Measurements from ENCODE around the gene SORCS2.

SORCS2 gene

GRCh38 chr4:7646384-7647061 lies 454.2 kb downstream of the SORCS2 start:
- H3K9me3 Mint-ChIP-seq = no peaks in the 10 kb centered on the region

GRCh38 chr4:7647186-7647585 lies 454.8 kb downstream of the SORCS2 start:
- no peak overlapping the region for H3K27ac Mint-ChIP-seq
- no peak overlapping the region for H3K4me3 Mint-ChIP-seq
- H3K9me3 Mint-ChIP-seq = no peaks in the 10 kb centered on the region
- no peaks in the 10 kb centered on the region for H3K27me3 Mint-ChIP-seq (ENCODE audit: low read depth)
- H3K4me1 Mint-ChIP-seq (ENCODE audit: low read depth) = peaks cover 17% of the 10 kb centered on the region
- H3K36me3 Mint-ChIP-seq (ENCODE audit: low read depth) = no peaks in the 10 kb centered on the region

More at GRCh38 chr4:7646384-7647061, 454.2 kb downstream of the SORCS2 start:
- Mint-ChIP-seq H3K4me3 (no peak overlapping the region), H3K27me3 (ENCODE audit: low read depth) (no peaks in the 10 kb centered on the region), H3K27ac (no peak overlapping the region), H3K4me1 (ENCODE audit: low read depth) (peaks cover 17% of the 10 kb centered on the region), H3K36me3 (ENCODE audit: low read depth) (no peaks in the 10 kb centered on the region)

GRCh38 chr4:7647600-7648543 lies 455.5 kb downstream of the SORCS2 start:
- Mint-ChIP-seq H3K36me3 (ENCODE audit: low read depth) (no peaks in the 10 kb centered on the region), H3K9me3 (no peaks in the 10 kb centered on the region), H3K27me3 (ENCODE audit: low read depth) (no peaks in the 10 kb centered on the region), H3K4me1 (ENCODE audit: low read depth) (peaks cover 17% of the 10 kb centered on the region), H3K27ac (no peak overlapping the region), H3K4me3 (no peak overlapping the region)

GRCh38 chr4:7648544-7649395 lies 456.4 kb downstream of the SORCS2 start:
- Mint-ChIP-seq H3K27ac (peak overlapping the region; percentile 41), H3K9me3 (no peaks in the 10 kb centered on the region), H3K36me3 (ENCODE audit: low read depth) (no peaks in the 10 kb centered on the region), H3K4me3 (no peak overlapping the region), H3K4me1 (ENCODE audit: low read depth) (peaks cover 17% of the 10 kb centered on the region), H3K27me3 (ENCODE audit: low read depth) (no peaks in the 10 kb centered on the region)

GRCh38 chr4:7649411-7649740 lies 457.0 kb downstream of the SORCS2 start:
- H3K27ac Mint-ChIP-seq = peak overlapping the region; percentile 41

GRCh38 chr4:7649741-7650531 lies 457.6 kb downstream of the SORCS2 start:
- Mint-ChIP-seq H3K4me1 (ENCODE audit: low read depth) (peaks cover 17% of the 10 kb centered on the region), H3K4me3 (peak overlapping the region; percentile 1), H3K9me3 (no peaks in the 10 kb centered on the region), H3K27ac (peak overlapping the region; percentile 41), H3K27me3 (ENCODE audit: low read depth) (peaks cover under 1% of the 10 kb centered on the region), H3K36me3 (ENCODE audit: low read depth) (no peaks in the 10 kb centered on the region)

More at GRCh38 chr4:7649411-7649740, 457.0 kb downstream of the SORCS2 start:
- Mint-ChIP-seq H3K9me3 (no peaks in the 10 kb centered on the region), H3K27me3 (ENCODE audit: low read depth) (no peaks in the 10 kb centered on the region), H3K4me3 (no peak overlapping the region), H3K4me1 (ENCODE audit: low read depth) (peaks cover 17% of the 10 kb centered on the region), H3K36me3 (ENCODE audit: low read depth) (no peaks in the 10 kb centered on the region)

GRCh38 chr4:7650606-7651385 lies 458.5 kb downstream of the SORCS2 start:
- peaks cover 3% of the 10 kb centered on the region for H3K27me3 Mint-ChIP-seq (ENCODE audit: low read depth)
- no peak overlapping the region for H3K27ac Mint-ChIP-seq

GRCh38 chr4:7651461-7651921 lies 459.2 kb downstream of the SORCS2 start:
- Mint-ChIP-seq H3K27me3 (ENCODE audit: low read depth) (peaks cover 3% of the 10 kb centered on the region), H3K4me1 (ENCODE audit: low read depth) (peaks cover 17% of the 10 kb centered on the region), H3K4me3 (no peak overlapping the region), H3K36me3 (ENCODE audit: low read depth) (no peaks in the 10 kb centered on the region), H3K27ac (no peak overlapping the region), H3K9me3 (no peaks in the 10 kb centered on the region)

More at GRCh38 chr4:7650606-7651385, 458.5 kb downstream of the SORCS2 start:
- Mint-ChIP-seq H3K4me1 (ENCODE audit: low read depth) (peaks cover 17% of the 10 kb centered on the region), H3K4me3 (no peak overlapping the region), H3K36me3 (ENCODE audit: low read depth) (no peaks in the 10 kb centered on the region), H3K9me3 (no peaks in the 10 kb centered on the region)

GRCh38 chr4:7652006-7652405 lies 459.7 kb downstream of the SORCS2 start:
- H3K9me3 Mint-ChIP-seq = no peaks in the 10 kb centered on the region
- no peak overlapping the region for H3K27ac Mint-ChIP-seq
- H3K4me3 Mint-ChIP-seq = no peak overlapping the region
- H3K36me3 Mint-ChIP-seq (ENCODE audit: low read depth) = no peaks in the 10 kb centered on the region
- peaks cover 17% of the 10 kb centered on the region for H3K4me1 Mint-ChIP-seq (ENCODE audit: low read depth)
- peaks cover 3% of the 10 kb centered on the region for H3K27me3 Mint-ChIP-seq (ENCODE audit: low read depth)

GRCh38 chr4:7652451-7652881 lies 460.1 kb downstream of the SORCS2 start:
- no peak overlapping the region for H3K27ac Mint-ChIP-seq
- no peaks in the 10 kb centered on the region for H3K9me3 Mint-ChIP-seq
- peaks cover 3% of the 10 kb centered on the region for H3K27me3 Mint-ChIP-seq (ENCODE audit: low read depth)
- no peak overlapping the region for H3K4me3 Mint-ChIP-seq
- peaks cover 17% of the 10 kb centered on the region for H3K4me1 Mint-ChIP-seq (ENCODE audit: low read depth)
- H3K36me3 Mint-ChIP-seq (ENCODE audit: low read depth) = no peaks in the 10 kb centered on the region

GRCh38 chr4:7652906-7653305 lies 460.6 kb downstream of the SORCS2 start:
- Mint-ChIP-seq H3K4me1 (ENCODE audit: low read depth) (peaks cover 17% of the 10 kb centered on the region), H3K9me3 (no peaks in the 10 kb centered on the region), H3K27me3 (ENCODE audit: low read depth) (peaks cover 3% of the 10 kb centered on the region), H3K27ac (no peak overlapping the region), H3K36me3 (ENCODE audit: low read depth) (no peaks in the 10 kb centered on the region), H3K4me3 (no peak overlapping the region)

GRCh38 chr4:7653510-7654369 lies 461.4 kb downstream of the SORCS2 start:
- Mint-ChIP-seq H3K27me3 (ENCODE audit: low read depth) (peaks cover 3% of the 10 kb centered on the region), H3K27ac (no peak overlapping the region), H3K4me3 (no peak overlapping the region)

More at GRCh38 chr4:7653510-7654369, 461.4 kb downstream of the SORCS2 start:
- no peaks in the 10 kb centered on the region for H3K36me3 Mint-ChIP-seq (ENCODE audit: low read depth)
- no peaks in the 10 kb centered on the region for H3K9me3 Mint-ChIP-seq
- H3K4me1 Mint-ChIP-seq (ENCODE audit: low read depth) = peaks cover 17% of the 10 kb centered on the region
